Upper lobe of left lung (tissue), 4 donors: Measurements from ENCODE around the gene PTPRN2.

Source experiments
- POLR2A ChIP-seq, 4 donors: fragments of 450-650 bp; IDR thresholded peaks; one replicate each; pipeline ENCODE4 v1.5.1; 2016 to 2017; ENCODE audit warnings: antibody characterized with exemption in 4 of 4, mild to moderate bottlenecking in 2 of 4
- TF ChIP-seq, protein P1 (sequence below), 6 experiments: fragments of 450-650 bp in 4 of 6; fragments of 200-600 bp in 2 of 6; sonication (generic) in 2 of 6; IDR thresholded peaks; one replicate each; pipeline ENCODE4 v1.5.1; 2016 to 2019; ENCODE audit warnings: antibody characterized with exemption in 6 of 6

DNA sequence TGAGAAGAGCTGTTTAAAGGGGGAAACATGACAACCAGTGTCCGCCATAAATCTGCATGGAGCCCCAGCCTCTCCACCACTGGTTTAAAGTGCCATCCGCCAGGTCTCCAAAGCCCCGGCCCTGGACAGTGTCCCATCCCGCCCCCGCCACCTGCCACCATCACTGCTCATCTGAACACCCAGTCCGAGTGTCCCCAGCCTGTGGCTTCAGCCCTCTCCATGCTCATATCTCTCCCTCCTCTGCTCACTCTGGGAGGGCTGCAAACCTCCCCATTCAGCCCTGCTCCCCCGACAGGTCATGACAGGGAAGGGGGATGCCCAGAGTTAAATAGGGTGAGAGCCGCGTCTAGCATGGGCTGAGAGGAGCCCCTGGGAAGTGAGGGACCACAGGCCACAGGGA is 984.6 kb downstream of the PTPRN2 start:
- TF ChIP-seq, protein P1, sequence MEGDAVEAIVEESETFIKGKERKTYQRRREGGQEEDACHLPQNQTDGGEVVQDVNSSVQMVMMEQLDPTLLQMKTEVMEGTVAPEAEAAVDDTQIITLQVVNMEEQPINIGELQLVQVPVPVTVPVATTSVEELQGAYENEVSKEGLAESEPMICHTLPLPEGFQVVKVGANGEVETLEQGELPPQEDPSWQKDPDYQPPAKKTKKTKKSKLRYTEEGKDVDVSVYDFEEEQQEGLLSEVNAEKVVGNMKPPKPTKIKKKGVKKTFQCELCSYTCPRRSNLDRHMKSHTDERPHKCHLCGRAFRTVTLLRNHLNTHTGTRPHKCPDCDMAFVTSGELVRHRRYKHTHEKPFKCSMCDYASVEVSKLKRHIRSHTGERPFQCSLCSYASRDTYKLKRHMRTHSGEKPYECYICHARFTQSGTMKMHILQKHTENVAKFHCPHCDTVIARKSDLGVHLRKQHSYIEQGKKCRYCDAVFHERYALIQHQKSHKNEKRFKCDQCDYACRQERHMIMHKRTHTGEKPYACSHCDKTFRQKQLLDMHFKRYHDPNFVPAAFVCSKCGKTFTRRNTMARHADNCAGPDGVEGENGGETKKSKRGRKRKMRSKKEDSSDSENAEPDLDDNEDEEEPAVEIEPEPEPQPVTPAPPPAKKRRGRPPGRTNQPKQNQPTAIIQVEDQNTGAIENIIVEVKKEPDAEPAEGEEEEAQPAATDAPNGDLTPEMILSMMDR (IDR thresholded peaks at IDR 0.05), result no peak
- no peak for TF ChIP-seq POLR2A (IDR thresholded peaks at IDR 0.05)
